ENCODE measurements around the gene ADAMTS8.

The ADAMTS8 gene

GRCh38 chr11:130428316-130429119 is at the start of gene ADAMTS8:
TSS of gene ADAMTS8 (minus strand) at chr11:130428609. CDS start at chr11:130428286, 323 bp downstream.
- DNase-seq: no peak

GRCh38 chr11:130477586-130478203 is 49.3 kb upstream of the ADAMTS8 start:
- no peak for DNase-seq

- no peak for DNase-seq
Observed at GRCh38 chr11:130476922-130477491, 48.6 kb upstream of the ADAMTS8 start.

GRCh38 chr11:130476200-130476921 is 48.0 kb upstream of the ADAMTS8 start:
- no peak for DNase-seq

- DNase-seq: no peak
Observed at GRCh38 chr11:130475426-130476053, 47.1 kb upstream of the ADAMTS8 start.

GRCh38 chr11:130474637-130475400 is 46.4 kb upstream of the ADAMTS8 start:
- no peak for DNase-seq

- DNase-seq: no peak
Observed at GRCh38 chr11:130473795-130474377, 45.5 kb upstream of the ADAMTS8 start.

- DNase-seq: no peak
Observed at GRCh38 chr11:130473056-130473794, 44.8 kb upstream of the ADAMTS8 start.

GRCh38 chr11:130472434-130472961 is 44.1 kb upstream of the ADAMTS8 start:
- DNase-seq: no peak

- no peak for DNase-seq
Observed at GRCh38 chr11:130471731-130472433, 43.5 kb upstream of the ADAMTS8 start.

- DNase-seq: no peak
Observed at GRCh38 chr11:130470832-130471706, 42.7 kb upstream of the ADAMTS8 start.

- DNase-seq: no peak
Observed at GRCh38 chr11:130469181-130469580, 40.8 kb upstream of the ADAMTS8 start.

- no peak for DNase-seq
Observed at GRCh38 chr11:130467116-130467900, 38.9 kb upstream of the ADAMTS8 start.

GRCh38 chr11:130465263-130465662 is 36.9 kb upstream of the ADAMTS8 start:
- DNase-seq: no peak

- no peak for DNase-seq
Observed at GRCh38 chr11:130464291-130464812, 35.9 kb upstream of the ADAMTS8 start.

GRCh38 chr11:130462931-130463330 is 34.5 kb upstream of the ADAMTS8 start:
- DNase-seq: no peak

GRCh38 chr11:130462101-130462885 is 33.9 kb upstream of the ADAMTS8 start:
- no peak for DNase-seq
